HepG2 (cell line): ENCODE results near the gene SLC12A3. TPM values are rescaled to one million over a fixed set of nuclear protein-coding genes. Genes with fewer than 3 reads are reported as not detected.

ENCODE experiments used
- ATAC-seq: fragments of 200-7000 bp; cut with Tn5 transposase; 3 replicates; pipeline ENCODE4 v1.9.1; 2020; ENCODE audit warnings: mild to moderate bottlenecking, moderate library complexity
- BruUV-seq: library from RNA; stranded (reverse); fragments of 400-500 nt; replicated peaks from 2 replicates; lab custom pipeline; 2021; lab: Mats Ljungman, UMichigan
- CTCF ChIA-PET: fragments of 300-600 bp; formaldehyde crosslinking; extraction: SDS; loops from one replicate; lab custom pipeline; 2021; ENCODE audit warnings: low total read pairs, inconsistent platforms, low intra/inter-chr PET ratio; lab: Yijun Ruan, JAX
- POLR2A ChIA-PET: fragments of 350-600 bp; sonication (Branson Sonifier 250); formaldehyde crosslinking; loops from one replicate; lab custom pipeline; 2020; ENCODE audit warnings: antibody characterized with exemption, inconsistent platforms; lab: Yijun Ruan, JAX
- DNase-seq: peaks from one replicate; pipeline ENCODE4 v3.0.0-alpha.2; 2015; ENCODE audit warnings: low spot score
- FAIRE-seq: peaks from 3 replicates; lab custom pipeline; 2011; peaks lifted over from hg19 to GRCh38; lab: Jason Lieb, UNC
- H2AFZ ChIP-seq: one replicate; pipeline ENCODE4 v1.6.1; 2011; ENCODE audit warnings: low read length, inconsistent platforms
- H3K27ac ChIP-seq: fragments of 300-600 bp; 3 replicates; pipeline ENCODE4 v1.8.0; 2011; ENCODE audit warnings: mixed run types, mild to moderate bottlenecking, mixed read lengths, low read length, inconsistent platforms; ENCODE audit not compliant: insufficient read depth; ENCODE audit errors: extremely low read length
- H3K27me3 ChIP-seq, 2 experiments: fragments of 200-600 bp in 1 of 2; 2 replicates in 1 of 2; 3 replicates in 1 of 2; pipeline versions ENCODE4 v1.6.0 to v1.8.0; 2011; ENCODE audit warnings: low read length in 2 of 2, mild to moderate bottlenecking in 2 of 2, moderate library complexity in 2 of 2, inconsistent platforms in 1 of 2; ENCODE audit not compliant: insufficient read depth in 2 of 2, control insufficient read depth in 1 of 2
- H3K36me3 ChIP-seq, 2 experiments: fragments of 200-600 bp in 1 of 2; replicated peaks in 1 of 2; 2 replicates in 1 of 2; 3 replicates in 1 of 2; pipeline versions ENCODE4 v1.5.1 to v1.8.0; 2011; ENCODE audit warnings: low read length in 2 of 2, inconsistent platforms in 1 of 2; ENCODE audit not compliant: insufficient read depth in 2 of 2, control insufficient read depth in 1 of 2
- H3K4me1 ChIP-seq: 2 replicates; pipeline ENCODE4 v1.5.1; 2012; ENCODE audit warnings: low read length, inconsistent platforms; ENCODE audit not compliant: insufficient read depth
- H3K4me2 ChIP-seq: 2 replicates; pipeline ENCODE4 v1.6.0; 2011; ENCODE audit warnings: low read depth, low read length, inconsistent platforms
- H3K4me3 ChIP-seq, 3 experiments: fragments of 200-600 bp in 1 of 3; sonication (generic), shearing (Covaris generic) in 1 of 3; replicated peaks in 1 of 3; 2 replicates each; pipeline ENCODE4 v1.5.1; 2011 to 2016; ENCODE audit warnings: low read length in 3 of 3, inconsistent platforms in 2 of 3, low read depth in 2 of 3, mild to moderate bottlenecking in 2 of 3, control low read depth in 1 of 3, mixed read lengths in 1 of 3; ENCODE audit not compliant: insufficient read depth in 1 of 3
- H3K79me2 ChIP-seq: one replicate; pipeline ENCODE4 v1.6.1; 2011; ENCODE audit warnings: low read length, inconsistent platforms; ENCODE audit not compliant: insufficient read depth
- H3K9ac ChIP-seq: 2 replicates; pipeline ENCODE4 v1.6.0; 2011; ENCODE audit warnings: mild to moderate bottlenecking, low read depth, low read length, inconsistent platforms; ENCODE audit not compliant: insufficient read depth
- H3K9me3 ChIP-seq: 2 replicates; pipeline ENCODE4 v1.5.1; 2012; ENCODE audit warnings: mild to moderate bottlenecking, low read length
- H4K20me1 ChIP-seq: 2 replicates; pipeline ENCODE4 v1.6.0; 2011; ENCODE audit warnings: inconsistent platforms, mild to moderate bottlenecking, low read length, moderate library complexity; ENCODE audit not compliant: insufficient read depth
- ERF ChIP-seq: IDR thresholded peaks from 2 replicates; pipeline ENCODE4 v1.6.1; 2018; ENCODE audit warnings: missing biosample characterization, missing genetic modification reagents
- GATAD1 ChIP-seq: IDR thresholded peaks from 2 replicates; pipeline ENCODE4 v1.6.1; 2016; ENCODE audit warnings: missing genetic modification reagents, missing compliant biosample characterization
- MIER2 ChIP-seq: IDR thresholded peaks from 2 replicates; pipeline ENCODE4 v1.6.1; 2016; ENCODE audit warnings: missing biosample characterization, missing genetic modification reagents
- NR2C2 ChIP-seq: sonication (generic); formaldehyde crosslinking; IDR thresholded peaks from 2 replicates; pipeline ENCODE4 v1.4.0; 2020; ENCODE audit warnings: missing genetic modification reagents, mild to moderate bottlenecking, moderate library complexity, borderline replicate concordance
- POGK ChIP-seq: sonication (generic); formaldehyde crosslinking; conservative IDR thresholded peaks from 2 replicates; pipeline ENCODE4 v1.8.0; 2022; ENCODE audit warnings: mild to moderate bottlenecking, moderate library complexity, missing genetic modification reagents
- POLR2A ChIP-seq, 2 experiments: IDR thresholded peaks; 2 replicates each; pipeline ENCODE4 v1.6.1; 2011; ENCODE audit warnings: low read depth in 2 of 2, low read length in 2 of 2, mild to moderate bottlenecking in 1 of 2, moderate library complexity in 1 of 2; ENCODE audit not compliant: insufficient read depth in 1 of 2
- POLR2G ChIP-seq: fragments of 200-400 bp; formaldehyde crosslinking; IDR thresholded peaks from 2 replicates; pipeline ENCODE4 v1.6.1; 2018; ENCODE audit warnings: mild to moderate bottlenecking, low read depth, low read length, moderate library complexity
- RBFOX2 ChIP-seq: fragments of 200-400 bp; formaldehyde crosslinking; IDR thresholded peaks from 2 replicates; pipeline ENCODE4 v1.6.1; 2017; ENCODE audit warnings: low read depth, mild to moderate bottlenecking, low read length
- RBM22 ChIP-seq: fragments of 200-400 bp; formaldehyde crosslinking; optimal IDR thresholded peaks from 2 replicates; pipeline ENCODE3; 2017; ENCODE audit warnings: mild to moderate bottlenecking, low read length, moderate library complexity
- SETDB1 ChIP-seq: sonication (generic); formaldehyde crosslinking; IDR thresholded peaks from 2 replicates; pipeline ENCODE4 v1.5.1; 2020; ENCODE audit warnings: missing genetic modification reagents, mild to moderate bottlenecking, borderline replicate concordance
- ZNF564 ChIP-seq: sonication (generic); formaldehyde crosslinking; IDR thresholded peaks from 2 replicates; pipeline ENCODE4 v1.8.1; 2023; ENCODE audit warnings: mild to moderate bottlenecking, missing genetic modification reagents
- ZSCAN5A ChIP-seq: sonication (generic); formaldehyde crosslinking; IDR thresholded peaks from 2 replicates; pipeline ENCODE4 v1.8.0; 2022; ENCODE audit warnings: mild to moderate bottlenecking, missing genetic modification reagents, borderline replicate concordance
- WGBS: methylation state at CpG from one replicate; pipeline ENCODE4 v1.1.6; 2017; ENCODE audit warnings: low lambda C conversion rate; 5-methylcytosine and 5-hydroxymethylcytosine counted together
- in situ Hi-C: cut with HindIII; loops from 2 replicates; pipeline ENCODE4 v1.10.0; 2017; ENCODE audit warnings: low pct_unique_long_range_greater_than_20kb; ENCODE audit not compliant: extremely low pct_ligation_motif_present
- intact Hi-C: fragments of 100-400 bp; cut with micrococcal nuclease; formaldehyde crosslinking; loops from one replicate; pipeline ENCODE4 v1.10.0; 2022; ENCODE audit not compliant: unreplicated experiment
- polyA plus RNA-seq, 8 experiments: library from polyadenylated mRNA; depleted of rRNA in 3 of 8; stranded (reverse) in 7 of 8; unstranded in 1 of 8; fragments of >200 nt; fragmentation: Illumina TruSeq in 4 of 8; extraction: Trizol in 4 of 8; gene quantifications; 2 replicates each; pipeline versions ENCODE4 v1.2.1 to v1.2.3, GENCODE V29; 2011 to 2016; ENCODE audit warnings: low read depth in 4 of 8, missing spikeins in 1 of 8, mixed read lengths in 1 of 8; ENCODE audit not compliant: insufficient read depth in 1 of 8
- total RNA-seq, 5 experiments: library from RNA; depleted of rRNA; stranded (reverse); fragments of >200 nt; fragmentation: Illumina TruSeq; extraction: Trizol; gene quantifications; 2 replicates each; pipeline ENCODE4 v1.2.3, GENCODE V29; 2016; ENCODE audit warnings: low read depth in 1 of 5

Gene SLC12A3
- total and polyA plus RNA-seq, 2 of the 13 experiments (the other 11 are each of a cell fraction or from before 2014, with no cell fraction given), result 6.2 TPM; not detected in 1

GRCh38 chr16:56936950-56937349 is 71.9 kb downstream of the SLC12A3 start:
- Histone ChIP-seq H2AFZ (no peak overlapping the region), H3K4me3 (0 out of 6 replicates have a peak overlapping the region, but pooled peaks of 1 of the 3 experiments have one; percentile 4), H3K9me3 (no peaks in the 10 kb centered on the region), H3K36me3 (peaks cover 36 to 76% of the 10 kb centered on the region in 2 experiments)
- no peak for DNase-seq
- TF ChIP-seq POLR2G (peak; percentile 60), POLR2A (IDR thresholded peaks at IDR 0.05; ENCODE audit: insufficient read depth in 1 of 2, low read depth in 2 of 2, low read length in 2 of 2) (peak in 1 of 2 experiments; percentile 39; a peak in 1 of 4 replicates), POGK (CRISPR knock-in tag) (no peak), RBM22 (peak; percentile 23), GATAD1 (no peak), NR2C2 (no peak), ZNF564 (CRISPR knock-in tag) (no peak), ERF (CRISPR knock-in tag) (no peak), SETDB1 (CRISPR knock-in tag) (no peak), MIER2 (no peak), RBFOX2 (peak; percentile 70), ZSCAN5A (CRISPR knock-in tag) (no peak)
- TF ChIP-seq, all 625 proteins: peak for 4
- Histone ChIP-seq H3K4me1 (peaks cover 52% of the 10 kb centered on the region), H3K9ac (no peak overlapping the region), H4K20me1 (peaks cover 91% of the 10 kb centered on the region), H3K79me2 (peaks cover 66% of the 10 kb centered on the region), H3K27ac (no peak overlapping the region), H3K4me2 (peak overlapping the region; percentile 90; the same call in 1 of the 2 replicates), H3K27me3 (no peaks in the 10 kb centered on the region; a peak in 1 of 5 replicates)
- ChIA-PET CTCF (no interaction called here), POLR2A (interaction anchor here (1.2 to 4.3 kb wide), 7 partner anchors 9 to 330 kb away, joined by 3 to 17 read pairs (median 4); no protein-coding TSS in a partner anchor)
- in situ Hi-C loops (no loop called here), intact Hi-C loops (no loop called here)
- WGBS, result 95% methylated on average over 5 of the region's 5 CpGs
- no peak for ATAC-seq
- no peak for FAIRE-seq
- BruUV-seq, result no TSS peak
